ENCODE data around the gene MED13L.
A peak's percentile ranks its signal among the peaks of the same experiment; 100 is the strongest.
"Not testable (repeated sequence)": the region's sequence is repeated elsewhere in the genome, so short reads cannot be mapped to it uniquely, and the experiment has no call there.

The MED13L gene

GRCh38 chr12:116238570-116239119, 38.8 kb downstream of the MED13L start:
- peaks cover 12% of the 10 kb centered on the region for H3K36me3 Mint-ChIP-seq (ENCODE audit: low read depth)
- not testable (repeated sequence) for H3K27ac Mint-ChIP-seq, H3K4me3 Mint-ChIP-seq, H3K9me3 Mint-ChIP-seq, H3K27me3 Mint-ChIP-seq
- intact Hi-C loops (cut with micrococcal nuclease): loop anchor here (5.0 to 10.0 kb wide), 2 partner anchors 174 to 241 kb away; no protein-coding TSS in a partner anchor
- H3K4me1 Mint-ChIP-seq (ENCODE audit: low read depth): peaks cover 21% of the 10 kb centered on the region

- peaks cover 25% of the 10 kb centered on the region for H3K4me1 Mint-ChIP-seq (ENCODE audit: low read depth)
- no peaks in the 10 kb centered on the region for H3K9me3 Mint-ChIP-seq
- intact Hi-C loops (cut with micrococcal nuclease): loop anchor here (5.0 to 10.0 kb wide), 2 partner anchors 173 to 241 kb away; no protein-coding TSS in a partner anchor
- no peak overlapping the region for H3K27ac Mint-ChIP-seq
- peaks cover 12% of the 10 kb centered on the region for H3K36me3 Mint-ChIP-seq (ENCODE audit: low read depth)
- H3K4me3 Mint-ChIP-seq: no peak overlapping the region
- H3K27me3 Mint-ChIP-seq: no peaks in the 10 kb centered on the region
Measured at GRCh38 chr12:116238149-116238548, 39.3 kb downstream of the MED13L start.

GRCh38 chr12:116236976-116237375, 40.5 kb downstream of the MED13L start:
- intact Hi-C loops (cut with micrococcal nuclease): loop anchor here (5.0 to 10.0 kb wide), 2 partner anchors 172 to 240 kb away; no protein-coding TSS in a partner anchor
- no peaks in the 10 kb centered on the region for H3K9me3 Mint-ChIP-seq
- H3K27ac Mint-ChIP-seq: no peak overlapping the region
- peaks cover 12% of the 10 kb centered on the region for H3K36me3 Mint-ChIP-seq (ENCODE audit: low read depth)
- H3K4me3 Mint-ChIP-seq: no peak overlapping the region
- H3K27me3 Mint-ChIP-seq: no peaks in the 10 kb centered on the region
- H3K4me1 Mint-ChIP-seq (ENCODE audit: low read depth): peaks cover 26% of the 10 kb centered on the region

GRCh38 chr12:116236148-116236731, 41.3 kb downstream of the MED13L start:
- H3K36me3 Mint-ChIP-seq (ENCODE audit: low read depth): peaks cover 12% of the 10 kb centered on the region
- peaks cover 26% of the 10 kb centered on the region for H3K4me1 Mint-ChIP-seq (ENCODE audit: low read depth)
- H3K27me3 Mint-ChIP-seq: no peaks in the 10 kb centered on the region
- H3K9me3 Mint-ChIP-seq: no peaks in the 10 kb centered on the region
- H3K4me3 Mint-ChIP-seq: no peak overlapping the region
- intact Hi-C loops (cut with micrococcal nuclease): loop anchor here (5.0 to 10.0 kb wide), 2 partner anchors 171 to 239 kb away; no protein-coding TSS in a partner anchor
- no peak overlapping the region for H3K27ac Mint-ChIP-seq

GRCh38 chr12:116234148-116234547, 43.3 kb downstream of the MED13L start:
- not testable (repeated sequence) for H3K27ac Mint-ChIP-seq, H3K27me3 Mint-ChIP-seq, H3K4me3 Mint-ChIP-seq, H3K9me3 Mint-ChIP-seq
- intact Hi-C loops (cut with micrococcal nuclease): loop anchor here (10.0 kb wide), 1 partner anchor 169 kb away; no protein-coding TSS in a partner anchor
- Mint-ChIP-seq H3K4me1 (ENCODE audit: low read depth) (peaks cover 16% of the 10 kb centered on the region), H3K36me3 (ENCODE audit: low read depth) (peaks cover 26% of the 10 kb centered on the region)

- intact Hi-C loops (cut with micrococcal nuclease): loop anchor here (10.0 kb wide), 1 partner anchor 169 kb away; no protein-coding TSS in a partner anchor
- no peaks in the 10 kb centered on the region for H3K27me3 Mint-ChIP-seq
- peaks cover 18% of the 10 kb centered on the region for H3K4me1 Mint-ChIP-seq (ENCODE audit: low read depth)
- H3K36me3 Mint-ChIP-seq (ENCODE audit: low read depth): peaks cover 26% of the 10 kb centered on the region
- no peak overlapping the region for H3K4me3 Mint-ChIP-seq
- no peak overlapping the region for H3K27ac Mint-ChIP-seq
- H3K9me3 Mint-ChIP-seq: no peaks in the 10 kb centered on the region
Measured at GRCh38 chr12:116233669-116234068, 43.8 kb downstream of the MED13L start.

GRCh38 chr12:116227811-116228210, 49.7 kb downstream of the MED13L start:
- Mint-ChIP-seq H3K4me1 (ENCODE audit: low read depth) (peaks cover 10% of the 10 kb centered on the region), H3K27me3 (no peaks in the 10 kb centered on the region), H3K4me3 (no peak overlapping the region), H3K9me3 (no peaks in the 10 kb centered on the region), H3K36me3 (ENCODE audit: low read depth) (peaks cover 14% of the 10 kb centered on the region), H3K27ac (no peak overlapping the region)
- intact Hi-C loops (cut with micrococcal nuclease): no loop called here

GRCh38 chr12:116226026-116226425, 51.5 kb downstream of the MED13L start:
- peaks cover 13% of the 10 kb centered on the region for H3K36me3 Mint-ChIP-seq (ENCODE audit: low read depth)
- H3K27ac Mint-ChIP-seq: no peak overlapping the region
- no peaks in the 10 kb centered on the region for H3K9me3 Mint-ChIP-seq
- H3K4me3 Mint-ChIP-seq: no peak overlapping the region
- no peaks in the 10 kb centered on the region for H3K27me3 Mint-ChIP-seq
- peaks cover 10% of the 10 kb centered on the region for H3K4me1 Mint-ChIP-seq (ENCODE audit: low read depth)
- intact Hi-C loops (cut with micrococcal nuclease): no loop called here

GRCh38 chr12:116222358-116222757, 55.1 kb downstream of the MED13L start:
- H3K27me3 Mint-ChIP-seq: no peaks in the 10 kb centered on the region
- H3K36me3 Mint-ChIP-seq (ENCODE audit: low read depth): no peaks in the 10 kb centered on the region
- intact Hi-C loops (cut with micrococcal nuclease): no loop called here
- no peaks in the 10 kb centered on the region for H3K9me3 Mint-ChIP-seq
- H3K27ac Mint-ChIP-seq: no peak overlapping the region
- no peak overlapping the region for H3K4me3 Mint-ChIP-seq
- peaks cover 9% of the 10 kb centered on the region for H3K4me1 Mint-ChIP-seq (ENCODE audit: low read depth)

GRCh38 chr12:116220756-116221155, 56.7 kb downstream of the MED13L start:
- Mint-ChIP-seq H3K36me3 (ENCODE audit: low read depth) (no peaks in the 10 kb centered on the region), H3K4me3 (no peak overlapping the region), H3K27me3 (no peaks in the 10 kb centered on the region), H3K4me1 (ENCODE audit: low read depth) (peaks cover 24% of the 10 kb centered on the region), H3K27ac (no peak overlapping the region), H3K9me3 (no peaks in the 10 kb centered on the region)
- intact Hi-C loops (cut with micrococcal nuclease): no loop called here

- peak overlapping the region; percentile 19 for H3K27ac Mint-ChIP-seq
- H3K27me3 Mint-ChIP-seq: no peaks in the 10 kb centered on the region
- H3K9me3 Mint-ChIP-seq: no peaks in the 10 kb centered on the region
- intact Hi-C loops (cut with micrococcal nuclease): loop anchor here (5.0 kb wide), 1 partner anchor 35 kb away; no protein-coding TSS in a partner anchor
- no peaks in the 10 kb centered on the region for H3K36me3 Mint-ChIP-seq (ENCODE audit: low read depth)
- no peak overlapping the region for H3K4me3 Mint-ChIP-seq
- H3K4me1 Mint-ChIP-seq (ENCODE audit: low read depth): peaks cover 46% of the 10 kb centered on the region
Measured at GRCh38 chr12:116217045-116217735, 60.3 kb downstream of the MED13L start.

GRCh38 chr12:116216022-116216756, 61.3 kb downstream of the MED13L start:
- Mint-ChIP-seq H3K27ac (no peak overlapping the region), H3K4me3 (no peak overlapping the region), H3K27me3 (no peaks in the 10 kb centered on the region), H3K4me1 (ENCODE audit: low read depth) (peaks cover 46% of the 10 kb centered on the region), H3K9me3 (no peaks in the 10 kb centered on the region), H3K36me3 (ENCODE audit: low read depth) (no peaks in the 10 kb centered on the region)
- intact Hi-C loops (cut with micrococcal nuclease): loop anchor here (5.0 kb wide), 1 partner anchor 34 kb away; no protein-coding TSS in a partner anchor

GRCh38 chr12:116215023-116215422, 62.5 kb downstream of the MED13L start:
- no peak overlapping the region for H3K4me3 Mint-ChIP-seq
- H3K27me3 Mint-ChIP-seq: no peaks in the 10 kb centered on the region
- H3K4me1 Mint-ChIP-seq (ENCODE audit: low read depth): peaks cover 52% of the 10 kb centered on the region
- no peak overlapping the region for H3K27ac Mint-ChIP-seq
- no peaks in the 10 kb centered on the region for H3K36me3 Mint-ChIP-seq (ENCODE audit: low read depth)
- no peaks in the 10 kb centered on the region for H3K9me3 Mint-ChIP-seq
- intact Hi-C loops (cut with micrococcal nuclease): loop anchor here (5.0 kb wide), 1 partner anchor 33 kb away; no protein-coding TSS in a partner anchor
